GM12878 (cell line): ENCODE data around the gene TOP1. TPM values are rescaled to one million over a fixed set of nuclear protein-coding genes. Genes with fewer than 3 reads are reported as not detected.

Experiments used
- CBFB ChIP-seq: IDR thresholded peaks from 2 replicates; pipeline ENCODE4 v1.6.1; 2016; ENCODE audit warnings: antibody characterized with exemption, low read depth
- DPF2 ChIP-seq: fragments of 450-650 bp; IDR thresholded peaks from 2 replicates; pipeline ENCODE4 v1.6.1; 2017; ENCODE audit warnings: mild to moderate bottlenecking
- ETV6 ChIP-seq, 2 experiments: fragments of 450-650 bp in 1 of 2; IDR thresholded peaks in 1 of 2; conservative IDR thresholded peaks in 1 of 2; 2 replicates each; pipeline ENCODE4 v1.6.1; 2014; ENCODE audit warnings: antibody characterized with exemption in 1 of 2, borderline replicate concordance in 1 of 2, low read depth in 1 of 2, mild to moderate bottlenecking in 1 of 2, moderate library complexity in 1 of 2
- GABPA ChIP-seq: IDR thresholded peaks from 2 replicates; pipeline ENCODE4 v1.6.1; 2014; ENCODE audit warnings: antibody characterized with exemption, low read depth, mild to moderate bottlenecking, inconsistent platforms
- HSF1 ChIP-seq: fragments of 150-350 bp; IDR thresholded peaks from 2 replicates; pipeline ENCODE4 v1.6.1; 2014; ENCODE audit warnings: mild to moderate bottlenecking, low read depth, low read length
- KDM1A ChIP-seq: fragments of 200-600 bp; sonication (generic); IDR thresholded peaks from 2 replicates; pipeline ENCODE4 v1.6.1; 2016; ENCODE audit warnings: borderline replicate concordance
- KLF5 ChIP-seq: fragments of 450-650 bp; IDR thresholded peaks from 2 replicates; pipeline ENCODE4 v1.6.1; 2014; ENCODE audit warnings: mild to moderate bottlenecking; ENCODE audit not compliant: partially characterized antibody
- NFYA ChIP-seq: IDR thresholded peaks from 2 replicates; pipeline ENCODE4 v1.6.1; 2011; ENCODE audit warnings: low read depth, mild to moderate bottlenecking, low read length, improper control_type of control experiment, borderline replicate concordance
- NR2F1 ChIP-seq: fragments of 450-650 bp; conservative IDR thresholded peaks from 2 replicates; pipeline ENCODE4 v1.6.1; 2017; ENCODE audit warnings: mild to moderate bottlenecking
- NRF1 ChIP-seq: conservative IDR thresholded peaks from 2 replicates; pipeline ENCODE4 v1.6.1; 2011; ENCODE audit warnings: mild to moderate bottlenecking, low read depth, low read length, improper control_type of control experiment
- PML ChIP-seq: IDR thresholded peaks from 2 replicates; pipeline ENCODE4 v1.6.1; 2012; ENCODE audit warnings: low read length, inconsistent platforms
- POLR2A ChIP-seq: IDR thresholded peaks from 2 replicates; pipeline ENCODE4 v1.6.1; 2011; ENCODE audit warnings: low read depth, mild to moderate bottlenecking, low read length
- POU2F2 ChIP-seq: IDR thresholded peaks from 3 replicates; pipeline ENCODE4 v1.6.1; 2011; ENCODE audit warnings: low read depth, mild to moderate bottlenecking, low read length, borderline replicate concordance
- RCOR1 ChIP-seq: conservative IDR thresholded peaks from 2 replicates; pipeline ENCODE4 v1.6.1; 2012; ENCODE audit warnings: low read depth, low read length, improper control_type of control experiment
- RELA ChIP-seq: fragments of 450-650 bp; IDR thresholded peaks from 2 replicates; pipeline ENCODE4 v1.8.0; 2014; ENCODE audit warnings: borderline replicate concordance; ENCODE audit not compliant: partially characterized antibody
- RFX5 ChIP-seq: IDR thresholded peaks from 2 replicates; pipeline ENCODE4 v1.6.1; 2011; ENCODE audit warnings: low read depth, low read length, improper control_type of control experiment
- SPI1 ChIP-seq: IDR thresholded peaks from 2 replicates; pipeline ENCODE4 v1.6.1; 2011; ENCODE audit warnings: low read depth, mild to moderate bottlenecking, low read length, moderate library complexity, borderline replicate concordance; ENCODE audit not compliant: insufficient read depth
- WRNIP1 ChIP-seq: IDR thresholded peaks from 2 replicates; pipeline ENCODE4 v1.6.1; 2011; ENCODE audit warnings: low read depth, low read length, improper control_type of control experiment, borderline replicate concordance
- ZNF384 ChIP-seq: IDR thresholded peaks from 2 replicates; pipeline ENCODE4 v1.6.1; 2012; ENCODE audit warnings: low read depth, mild to moderate bottlenecking, low read length, improper control_type of control experiment, borderline replicate concordance
- ZNF592 ChIP-seq: fragments of 450-650 bp; IDR thresholded peaks from 2 replicates; pipeline ENCODE4 v1.6.1; 2017; ENCODE audit warnings: mild to moderate bottlenecking, moderate library complexity
- ZNF687 ChIP-seq: fragments of 450-650 bp; IDR thresholded peaks from 2 replicates; pipeline ENCODE4 v1.6.1; 2017; ENCODE audit warnings: mild to moderate bottlenecking, moderate library complexity
- polyA plus RNA-seq, 11 experiments: library from polyadenylated mRNA; depleted of rRNA in 4 of 11; unstranded in 6 of 11; stranded (reverse) in 5 of 11; fragments of >200 nt; fragmentation: Nextera tagmentation in 4 of 11; fragmentation: Illumina TruSeq in 1 of 11; extraction: Ambion mirVana in 4 of 11; extraction: Trizol in 1 of 11; gene quantifications; 1 replicate in 1 of 11; 2 replicates in 10 of 11; pipeline versions ENCODE4 v1.2.1 to v1.2.3, GENCODE V29; 2011 to 2016; ENCODE audit warnings: inconsistent platforms in 2 of 11, missing spikeins in 2 of 11, low read depth in 1 of 11
- total RNA-seq, 4 experiments: library from RNA; depleted of rRNA in 3 of 4; stranded (reverse); fragments of >200 nt in 3 of 4; fragmentation: Illumina TruSeq in 1 of 4; extraction: Trizol in 1 of 4; gene quantifications; 2 replicates each; pipeline versions ENCODE4 v1.2.1 to v1.2.3, GENCODE V29; 2013 to 2021

TOP1 gene
- total and polyA plus RNA-seq, 10 of the 15 experiments (the other 5 are each of a cell fraction or from before 2014, with no cell fraction given), result 21.5 to 128 (median 47.3) TPM

- no peak for TF ChIP-seq NRF1
- TF ChIP-seq ZNF384, result no peak
- TF ChIP-seq KDM1A, result no peak
- TF ChIP-seq GABPA, result no peak
- TF ChIP-seq RFX5, result no peak
- TF ChIP-seq ZNF687, result no peak
- TF ChIP-seq KLF5, result no peak
- no peak for TF ChIP-seq NFYA
- TF ChIP-seq NR2F1, result peak; percentile 53; the same call in 1 of the 2 replicates
- no peak for TF ChIP-seq RCOR1
- TF ChIP-seq DPF2, result 0 out of 2 replicates have a peak, but pooled peaks have one; percentile 20
- peak; percentile 68 to 96; a peak in 2 of 4 replicates for TF ChIP-seq ETV6 (conservative IDR thresholded peaks at IDR 0.05 in 1 of 2, IDR thresholded peaks at IDR 0.05 in 1 of 2; ENCODE audit: borderline replicate concordance in 1 of 2, low read depth in 1 of 2)
- TF ChIP-seq ZNF592, result no peak
- TF ChIP-seq WRNIP1, result no peak
- TF ChIP-seq POLR2A, result no peak
- no peak for TF ChIP-seq PML
- TF ChIP-seq HSF1, result no peak
- TF ChIP-seq CBFB, result 0 out of 2 replicates have a peak, but pooled peaks have one; percentile 17
- TF ChIP-seq SPI1, result peak; percentile 77; the same call in 1 of the 2 replicates
- TF ChIP-seq POU2F2, result no peak
- no peak for TF ChIP-seq RELA
Observed at GRCh38 chr20:40986774-40987173, 41.8 kb upstream of the TOP1 start (continued).
